ENCODE measurements around the gene DNM3. TPM values are rescaled to one million over a fixed set of nuclear protein-coding genes. Genes with fewer than 3 reads are reported as not detected.

Gene DNM3
- total RNA-seq, 1 experiment from 2014 or later = 2.7 TPM

GRCh38 chr1:171941920-171942319 is 100.6 kb downstream of the DNM3 start:
- H3K4ac ChIP-seq (ENCODE audit: low read depth, low read length) = no peak overlapping the region
- Mint-ChIP-seq H3K27ac (no peak overlapping the region), H3K4me3 (no peak overlapping the region), H3K27me3 (ENCODE audit: low read depth) (no peaks in the 10 kb centered on the region), H3K4me1 (peaks cover 62 to 63% of the 10 kb centered on the region in 2 experiments), H3K9me3 (no peaks in the 10 kb centered on the region), H3K36me3 (ENCODE audit: insufficient read depth in 1 of 3, low read depth in 3 of 3) (peaks cover 0 to 2% (median 0%) of the 10 kb centered on the region in 3 experiments; a peak in 1 of 7 replicates)
- H2AK5ac ChIP-seq (ENCODE audit: insufficient read length, low read length) = no peak overlapping the region
- H2BK20ac ChIP-seq (ENCODE audit: low read depth, low read length, poor library complexity, severe bottlenecking) = no peak overlapping the region
- H3K23ac ChIP-seq (ENCODE audit: insufficient read length, low read depth, low read length) = no peak overlapping the region
- no peak overlapping the region for H2BK120ac ChIP-seq (ENCODE audit: low read depth, low read length, poor library complexity, severe bottlenecking)
- no CpG with 5 or more reads among the region's 1 CpG for WGBS (ENCODE audit: extremely low coverage, insufficient read length, low lambda C conversion rate)
- H3K9ac ChIP-seq (ENCODE audit: extremely low read depth, insufficient read length, low read length) = no peak overlapping the region
- H4K91ac ChIP-seq (ENCODE audit: insufficient read length, low read depth, low read length) = no peak overlapping the region
- H3K23me2 ChIP-seq (ENCODE audit: insufficient read length, low read depth, low read length, poor library complexity, severe bottlenecking) = no peaks in the 10 kb centered on the region
- H3K18ac ChIP-seq (ENCODE audit: insufficient read length, low read depth, low read length) = no peak overlapping the region
- H4K8ac ChIP-seq (replicated peaks; ENCODE audit: insufficient read length, low read depth, low read length) = no peak overlapping the region
- H3K14ac ChIP-seq (ENCODE audit: insufficient read depth, low read length) = no peak overlapping the region
- H4K20me1 ChIP-seq (ENCODE audit: control insufficient read depth, insufficient read depth, insufficient read length) = no peaks in the 10 kb centered on the region
- H2BK12ac ChIP-seq (ENCODE audit: insufficient read length, low read depth, low read length) = no peak overlapping the region
- no peak overlapping the region for H3T11ph ChIP-seq (ENCODE audit: low read length)
- no peak overlapping the region for H3K27ac ChIP-seq (ENCODE audit: insufficient read length, low read depth, low read length)
- no peak overlapping the region for H2AFZ ChIP-seq (ENCODE audit: low read length)
- no peak overlapping the region for H4K5ac ChIP-seq (ENCODE audit: insufficient read length, low read depth, low read length)
- no peak overlapping the region for H3K56ac ChIP-seq (ENCODE audit: insufficient read length, low read depth, low read length)
- H2BK5ac ChIP-seq (ENCODE audit: insufficient read length, low read length) = no peak overlapping the region
- no peak for DNase-seq
- TF ChIP-seq CTCF (conservative IDR thresholded peaks at IDR 0.05) = no peak
- H2BK15ac ChIP-seq (ENCODE audit: low read depth, low read length) = no peak overlapping the region
- no peak overlapping the region for H3K4me2 ChIP-seq (ENCODE audit: insufficient read depth, insufficient read length, low read length)
- H3K79me2 ChIP-seq (ENCODE audit: insufficient read depth, low read length) = no peaks in the 10 kb centered on the region
- H3K9me3 ChIP-seq (ENCODE audit: control insufficient read depth, low read depth, low read length) = no peaks in the 10 kb centered on the region
- H3K27me3 ChIP-seq (ENCODE audit: insufficient read depth, low read length) = no peaks in the 10 kb centered on the region
- no peaks in the 10 kb centered on the region for H3K79me1 ChIP-seq (ENCODE audit: insufficient read depth, low read depth, low read length, poor library complexity, severe bottlenecking)
- peaks cover 4% of the 10 kb centered on the region; the same call in 1 of the 2 replicates for H3K4me1 ChIP-seq (ENCODE audit: insufficient read depth, low read length)
